ENCODE data around the gene KRTAP24-1.

Gene KRTAP24-1

GRCh38 chr21:30282850-30283249 lies at the start of gene KRTAP24-1:
Gene KRTAP24-1 (minus strand): TSS chr21:30282950. CDS start chr21:30282932, 18 bp downstream.
- no peak for DNase-seq
- intact Hi-C loops (cut with DNase I), result no loop called here

GRCh38 chr21:30329203-30329875 lies 46.6 kb upstream of the KRTAP24-1 start:
- no peak for DNase-seq
- intact Hi-C loops (cut with DNase I), result no loop called here

- no peak for DNase-seq
- intact Hi-C loops (cut with DNase I), result no loop called here
Observed at GRCh38 chr21:30326390-30326789, 43.6 kb upstream of the KRTAP24-1 start.

GRCh38 chr21:30320215-30320614 lies 37.5 kb upstream of the KRTAP24-1 start, which contains the start of gene KRTAP26-1:
Gene KRTAP26-1 (minus strand): TSS chr21:30320315. CDS start chr21:30320035, 280 bp downstream.
- DNase-seq, result no peak
- intact Hi-C loops (cut with DNase I), result no loop called here

GRCh38 chr21:30315701-30316100 lies 33.0 kb upstream of the KRTAP24-1 start:
- intact Hi-C loops (cut with DNase I), result no loop called here

GRCh38 chr21:30306884-30307283 lies 24.1 kb upstream of the KRTAP24-1 start:
- DNase-seq, result no peak
- intact Hi-C loops (cut with DNase I), result no loop called here

More at GRCh38 chr21:30315701-30316100, 33.0 kb upstream of the KRTAP24-1 start:
- no peak for DNase-seq

- DNase-seq, result no peak
- intact Hi-C loops (cut with DNase I), result no loop called here
Observed at GRCh38 chr21:30305136-30305535, 22.4 kb upstream of the KRTAP24-1 start.

GRCh38 chr21:30289215-30289614 lies 6.5 kb upstream of the KRTAP24-1 start, which contains the start of gene KRTAP25-1:
Gene KRTAP25-1 (minus strand): TSS chr21:30289514. CDS start chr21:30289490, 24 bp downstream.
- intact Hi-C loops (cut with DNase I), result no loop called here
- no peak for DNase-seq

- intact Hi-C loops (cut with DNase I), result no loop called here
- no peak for DNase-seq
Observed at GRCh38 chr21:30271611-30272010, 11.1 kb downstream of the KRTAP24-1 start.

GRCh38 chr21:30271156-30271555 lies 11.6 kb downstream of the KRTAP24-1 start:
- DNase-seq, result no peak
- intact Hi-C loops (cut with DNase I), result no loop called here

GRCh38 chr21:30269803-30270530 lies 12.8 kb downstream of the KRTAP24-1 start:
- intact Hi-C loops (cut with DNase I), result no loop called here
- no peak for DNase-seq

- DNase-seq, result no peak
- intact Hi-C loops (cut with DNase I), result no loop called here
Observed at GRCh38 chr21:30268608-30269197, 14.0 kb downstream of the KRTAP24-1 start.

- intact Hi-C loops (cut with DNase I), result no loop called here
- DNase-seq, result no peak
Observed at GRCh38 chr21:30257773-30258172, 25.0 kb downstream of the KRTAP24-1 start.

GRCh38 chr21:30256100-30256499 lies 26.6 kb downstream of the KRTAP24-1 start:
- DNase-seq, result no peak
- intact Hi-C loops (cut with DNase I), result no loop called here

GRCh38 chr21:30255679-30256078 lies 27.1 kb downstream of the KRTAP24-1 start:
- intact Hi-C loops (cut with DNase I), result no loop called here
- DNase-seq, result no peak

GRCh38 chr21:30251781-30252180 lies 31.0 kb downstream of the KRTAP24-1 start:
- DNase-seq, result no peak
- intact Hi-C loops (cut with DNase I), result no loop called here

- no peak for DNase-seq
- intact Hi-C loops (cut with DNase I), result no loop called here
Observed at GRCh38 chr21:30249936-30250335, 32.8 kb downstream of the KRTAP24-1 start.

- intact Hi-C loops (cut with DNase I), result no loop called here
Observed at GRCh38 chr21:30248844-30249243, 33.9 kb downstream of the KRTAP24-1 start.

GRCh38 chr21:30245061-30245460 lies 37.7 kb downstream of the KRTAP24-1 start:
- DNase-seq, result no peak
- intact Hi-C loops (cut with DNase I), result no loop called here

More at GRCh38 chr21:30248844-30249243, 33.9 kb downstream of the KRTAP24-1 start:
- DNase-seq, result no peak

- DNase-seq, result no peak
- intact Hi-C loops (cut with DNase I), result no loop called here
Observed at GRCh38 chr21:30243691-30244090, 39.1 kb downstream of the KRTAP24-1 start.

Measured in head of caudate nucleus (tissue), 42 donors.